Stimulated activated naive CD4-positive, alpha-beta T cell treated with Interleukin-2 at 50 U/mL for 16 hours (primary cell): Measurements from ENCODE around the gene CCM2.

Experiments
- DNase-seq: peaks from one replicate; lab custom pipeline; 2025; lab: John Stamatoyannopoulos, UW

The CCM2 gene

DNA sequence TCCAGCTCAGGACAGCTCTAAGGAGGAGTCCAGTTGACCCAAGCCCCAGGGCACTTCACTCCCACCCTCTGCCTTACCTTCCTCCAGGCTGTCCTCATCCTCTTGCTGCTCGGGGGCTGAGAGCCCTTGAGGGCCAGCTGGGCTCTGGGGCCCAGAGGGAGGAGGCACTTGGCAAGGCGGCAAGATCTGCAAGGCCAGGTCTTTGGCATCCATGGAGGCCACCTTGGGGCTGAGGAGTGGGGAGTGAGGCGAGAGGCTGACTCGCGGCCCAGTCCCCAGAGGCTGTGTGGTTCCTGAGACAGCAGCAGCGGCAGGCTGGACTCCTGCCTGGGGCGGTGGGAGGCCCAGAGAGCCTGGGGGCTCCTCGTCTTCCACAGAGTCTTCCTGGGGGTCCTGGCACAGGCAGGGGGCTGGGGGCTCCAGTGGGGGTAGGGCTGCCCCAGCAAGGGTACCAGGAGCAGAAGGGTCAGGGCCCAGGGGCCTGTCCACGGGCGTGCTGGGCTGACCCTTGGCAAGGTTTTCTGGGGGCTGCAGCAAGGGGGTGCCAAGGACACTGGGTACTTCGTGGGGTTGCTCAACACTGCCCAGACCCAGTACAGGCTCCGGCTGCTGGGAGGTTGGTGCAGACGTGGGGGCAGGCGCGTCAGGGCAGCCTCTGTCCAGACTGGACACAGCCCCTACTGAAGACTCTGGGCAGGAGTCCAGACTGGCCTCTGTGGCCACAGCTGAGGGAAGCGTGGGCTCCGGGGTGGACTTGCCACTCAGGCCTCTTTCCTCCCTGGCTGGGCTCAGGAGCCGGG is 82.2 kb downstream of the CCM2 start:
- no peak for DNase-seq

GRCh38 chr7:45082831-45083331 is 82.9 kb downstream of the CCM2 start:
- no peak for DNase-seq

GRCh38 chr7:45084336-45084735 is 84.3 kb downstream of the CCM2 start:
- no peak for DNase-seq

DNA sequence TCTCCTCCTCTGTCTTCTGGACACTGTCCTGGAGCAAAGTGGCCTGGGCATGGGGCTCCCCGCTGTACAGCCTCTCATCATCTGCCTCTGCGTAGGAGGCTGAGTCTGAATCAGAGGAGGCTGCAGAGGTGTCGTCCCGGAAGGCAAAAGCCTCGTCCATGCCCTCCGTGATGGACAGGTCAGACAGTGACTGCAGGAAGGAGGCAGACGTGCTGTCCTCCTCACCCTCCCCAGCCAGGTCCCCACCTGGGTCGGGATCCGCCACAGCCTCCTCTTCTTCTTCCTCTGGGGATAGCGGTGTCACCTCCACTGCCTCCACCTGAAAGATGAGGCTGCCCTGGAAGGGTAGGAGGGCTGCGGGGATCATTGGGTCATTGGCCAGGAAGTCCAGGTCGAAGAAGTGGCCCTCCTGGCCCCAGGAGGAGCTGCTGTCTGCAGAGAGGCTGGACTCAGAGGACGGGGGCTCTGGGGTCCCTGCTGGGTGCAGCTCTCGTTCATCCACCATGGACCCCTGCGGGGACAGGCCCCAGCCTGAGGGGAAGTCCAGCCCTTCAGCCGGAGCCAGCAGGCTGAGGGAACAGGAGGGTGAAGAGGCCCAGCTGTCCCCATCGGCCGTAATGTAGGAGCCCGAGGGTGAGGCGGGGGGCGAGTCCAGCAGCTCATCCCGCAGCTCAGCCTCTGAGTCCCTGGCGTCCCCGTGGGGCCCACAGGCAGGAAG is 85.1 kb downstream of the CCM2 start:
- DNase-seq: no peak

DNA sequence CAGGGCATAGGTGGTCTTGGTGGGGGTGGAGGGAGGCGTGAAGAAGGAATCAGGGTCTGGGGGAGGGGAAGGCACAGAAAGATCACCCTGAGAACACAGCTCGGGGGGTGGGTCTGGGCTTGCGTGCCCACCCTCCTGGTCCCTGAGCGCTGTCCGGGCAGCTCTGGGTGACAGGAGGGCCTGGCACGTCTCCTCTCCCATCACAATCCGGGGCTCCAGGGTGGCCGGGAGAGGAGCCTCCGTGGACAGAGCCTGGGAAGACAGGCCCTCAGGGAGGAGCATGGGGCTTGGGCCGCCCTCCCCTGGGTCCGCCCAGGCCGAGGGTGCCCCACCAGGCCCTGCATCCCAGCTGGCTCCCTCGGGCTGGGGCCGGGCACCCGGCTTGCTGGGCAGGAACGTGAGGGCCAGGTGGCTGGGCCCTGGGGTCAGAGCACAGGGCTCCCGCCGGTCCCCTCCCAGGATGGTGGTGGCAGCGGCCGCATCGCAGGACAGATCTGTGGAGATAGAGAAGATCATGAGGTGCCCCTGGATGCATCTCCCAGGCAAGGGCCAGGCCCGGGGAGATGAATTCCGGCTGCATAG is 85.7 kb downstream of the CCM2 start:
- no peak for DNase-seq

DNA sequence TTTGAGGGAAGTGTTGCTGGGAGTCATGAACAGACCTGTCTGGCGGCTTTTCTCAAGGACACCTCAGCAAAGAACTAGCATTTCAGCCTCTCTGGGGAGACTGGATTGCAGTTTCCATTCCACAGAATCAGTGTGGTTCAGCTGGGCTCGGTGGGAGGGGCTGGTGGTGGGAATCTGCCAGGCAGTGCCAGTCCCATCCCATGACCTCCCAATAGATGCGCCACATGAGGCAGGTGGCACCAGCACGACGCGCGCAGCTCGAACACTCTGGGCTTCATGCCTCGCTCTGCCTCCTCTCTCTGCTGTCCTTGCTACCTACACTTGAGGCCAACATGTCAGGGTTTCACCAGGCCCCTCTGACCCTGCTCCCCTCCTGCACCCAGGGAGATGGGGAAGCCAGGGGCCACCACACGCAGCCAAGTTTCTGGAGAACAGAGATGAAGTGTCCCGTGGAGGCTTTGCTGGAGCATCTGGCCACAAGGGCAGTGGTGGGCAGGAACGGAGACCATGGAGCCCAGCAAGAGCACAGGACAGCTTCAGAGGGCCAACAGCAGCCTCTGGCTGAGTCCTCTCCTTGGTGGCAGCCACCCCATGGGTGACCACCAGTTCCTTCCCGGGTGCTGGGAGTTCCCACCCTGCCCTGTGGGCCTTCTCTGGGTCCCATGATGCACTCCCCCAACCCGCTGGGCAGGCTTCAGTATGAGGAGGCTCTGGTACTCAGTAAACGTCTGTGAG is 86.5 kb downstream of the CCM2 start:
- DNase-seq: no peak

- DNase-seq: no peak
Measured at GRCh38 chr7:45087301-45088145, 87.5 kb downstream of the CCM2 start.

DNA sequence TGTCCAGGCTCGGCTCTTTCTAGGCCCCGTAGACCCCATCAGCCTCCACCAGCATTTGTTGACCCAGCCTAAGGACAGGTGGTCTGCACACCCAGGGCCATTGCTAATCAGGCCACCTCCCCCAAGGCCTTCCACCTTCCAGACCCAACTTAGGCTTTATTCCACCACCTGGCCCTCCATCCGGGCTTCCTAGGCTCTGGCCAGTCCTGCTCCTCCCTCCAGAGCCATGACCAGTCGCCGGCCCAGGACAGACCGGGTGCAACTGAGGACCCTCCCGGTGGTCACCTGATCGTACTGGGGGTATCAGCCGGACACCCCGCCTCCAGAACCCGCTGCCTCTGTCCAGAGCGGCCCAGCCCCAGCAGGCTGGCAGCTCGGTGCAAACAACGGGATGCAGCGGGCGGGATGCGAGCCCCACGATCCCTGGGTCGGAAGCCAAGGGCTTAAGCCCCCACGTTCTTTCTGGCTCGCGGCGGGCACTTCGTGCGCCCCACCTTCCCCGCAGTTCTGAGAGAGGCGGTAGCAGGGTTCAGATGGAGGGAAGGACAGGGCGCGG is 88.2 kb downstream of the CCM2 start:
- no peak for DNase-seq

DNA sequence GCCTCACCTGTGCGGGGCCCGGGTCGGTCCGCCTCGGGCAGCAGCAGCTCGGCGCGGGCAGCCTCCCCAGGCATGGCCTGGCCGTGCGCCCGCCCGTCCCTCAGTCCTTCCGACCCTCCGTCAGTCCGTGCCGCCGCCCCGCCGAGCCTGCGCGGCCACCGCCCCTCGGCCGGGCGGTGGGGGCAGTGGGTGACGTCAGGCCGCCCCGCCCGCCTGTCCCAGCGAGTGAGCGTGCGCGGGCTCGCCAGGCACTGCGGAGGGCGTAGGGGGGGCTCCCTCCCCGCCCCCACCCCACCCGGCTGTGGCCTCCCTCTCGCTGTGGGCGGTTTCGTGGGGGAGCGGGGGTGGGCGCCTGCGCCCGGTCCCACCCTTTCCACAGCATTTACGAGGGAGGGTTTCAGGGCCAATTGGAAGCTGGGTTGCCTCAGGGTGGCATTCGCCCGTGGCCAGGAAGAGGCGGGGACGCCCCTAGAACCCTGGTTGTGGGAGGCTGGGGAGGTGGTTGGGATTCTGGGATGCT is 88.9 kb downstream of the CCM2 start, which contains the start of gene NACAD:
TSS of gene NACAD (minus strand) at position 149 of the 520 bp plus-strand sequence. CDS start at position 74, 75 bp downstream.
- no peak for DNase-seq

GRCh38 chr7:45089341-45089891 is 89.4 kb downstream of the CCM2 start:
- DNase-seq: peak; percentile 47

GRCh38 chr7:45092100-45092930 is 92.3 kb downstream of the CCM2 start:
- DNase-seq: no peak

GRCh38 chr7:45092931-45093235 is 92.9 kb downstream of the CCM2 start:
- DNase-seq: no peak

GRCh38 chr7:45098983-45099839 is 99.2 kb downstream of the CCM2 start:
- DNase-seq: no peak

GRCh38 chr7:45099891-45100760 is 100.1 kb downstream of the CCM2 start:
- no peak for DNase-seq

DNA sequence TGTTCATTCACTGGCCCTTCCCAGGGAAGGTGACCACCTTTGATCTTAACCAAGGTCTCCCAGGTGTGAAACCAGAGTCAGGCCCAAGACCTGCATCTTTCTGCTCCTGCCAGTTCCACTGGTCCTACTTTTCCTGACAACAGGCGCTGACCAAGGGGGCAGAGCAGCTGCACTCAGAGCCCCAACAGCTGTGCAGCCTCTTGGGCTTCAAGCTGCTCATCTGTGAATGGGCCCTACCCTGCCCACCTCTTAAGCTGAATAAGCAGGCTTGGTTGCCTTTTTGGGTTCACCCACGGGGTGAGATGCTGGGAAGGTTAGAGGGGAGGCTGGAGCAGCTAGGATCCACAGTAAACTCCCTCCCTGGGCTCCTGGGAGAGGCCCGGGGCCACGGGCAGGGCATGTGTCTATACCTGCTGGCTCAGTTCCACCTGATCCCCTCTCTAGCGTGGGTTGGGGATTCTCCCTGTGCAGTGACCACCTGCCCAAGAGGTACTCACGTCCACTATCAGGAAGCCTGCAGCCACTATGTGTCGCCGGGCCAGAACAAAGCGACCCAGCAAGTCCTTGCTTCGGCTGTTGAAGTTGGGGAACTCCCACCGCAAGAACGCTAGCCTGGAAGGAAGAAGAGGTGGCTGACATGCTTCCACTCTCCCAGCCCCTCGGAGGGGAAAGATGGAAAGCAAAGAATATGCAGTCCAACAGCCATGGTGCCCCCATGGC is 100.9 kb downstream of the CCM2 start:
- DNase-seq: no peak

DNA sequence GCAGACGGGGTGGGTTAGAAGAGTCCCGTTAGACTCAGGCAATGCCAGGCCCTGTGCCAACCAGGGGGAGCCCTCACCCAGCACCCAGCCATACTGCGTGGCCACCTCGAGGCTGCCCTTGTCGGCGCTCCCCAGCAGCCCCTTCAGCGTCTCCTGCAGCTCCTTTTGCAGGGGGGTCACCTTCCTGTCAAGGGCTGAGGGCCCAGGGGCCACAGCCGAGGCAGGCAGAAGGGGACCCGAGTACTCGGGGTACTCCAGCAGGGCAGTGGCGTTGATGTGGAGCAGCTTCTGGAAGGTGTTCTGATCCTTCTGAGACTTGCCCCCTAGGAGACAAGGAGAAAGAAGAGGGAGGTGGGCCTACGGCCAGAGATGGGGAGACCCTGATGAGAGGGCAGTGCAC is 101.7 kb downstream of the CCM2 start:
- DNase-seq: no peak
